ENCODE measurements around the gene NFIA.

GRCh38 chr1:61123326-61123725 is 41.0 kb downstream of the NFIA start:
- TF ChIP-seq ZNF184 (tag by site-specific recombination; IDR thresholded peaks at IDR 0.05) (no peak), CTCF (tag by site-specific recombination; IDR thresholded peaks at IDR 0.05) (no peak), REST (tag by site-specific recombination; IDR thresholded peaks at IDR 0.05) (no peak), GLIS1 (tag by site-specific recombination; IDR thresholded peaks at IDR 0.05) (no peak), ZNF175 (tag by site-specific recombination; IDR thresholded peaks at IDR 0.05) (no peak), ZSCAN23 (tag by site-specific recombination; IDR thresholded peaks at IDR 0.05) (no peak), ZNF140 (tag by site-specific recombination; IDR thresholded peaks at IDR 0.05) (no peak)

All from HEK293 (cell line).